Measurements from ENCODE around the gene SUPT16H. TPM values are rescaled to one million over a fixed set of nuclear protein-coding genes. Genes with fewer than 3 reads are reported as not detected.

The SUPT16H gene
- total RNA-seq, 1 donor from 2014 or later: 198 TPM

DNA sequence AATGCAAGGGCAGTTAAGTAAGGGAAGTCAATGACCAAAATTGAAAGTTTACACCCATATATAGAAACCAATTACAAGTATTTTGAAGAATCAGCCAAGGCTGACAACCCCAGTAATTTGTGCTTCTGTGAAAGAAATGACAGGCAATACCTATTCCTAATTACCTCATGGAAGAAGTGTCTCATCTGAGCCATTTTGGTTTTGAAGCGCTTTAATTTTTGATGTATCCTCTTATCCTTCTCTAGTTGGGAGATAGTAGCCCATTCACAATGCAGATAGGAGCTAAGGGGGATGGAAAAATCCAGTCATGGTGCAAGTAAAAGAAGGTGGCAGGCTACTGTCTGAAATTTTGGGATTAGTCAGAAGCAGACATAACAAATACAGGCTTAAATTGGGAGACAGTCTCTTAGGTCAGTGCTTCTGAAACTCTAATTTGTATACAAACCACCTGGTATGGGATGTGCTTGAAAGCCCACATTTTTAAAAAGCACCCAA, 30.4 kb upstream of the SUPT16H start:
- H3K36me3 ChIP-seq: peaks cover 30% of the 10 kb centered on the region

DNA sequence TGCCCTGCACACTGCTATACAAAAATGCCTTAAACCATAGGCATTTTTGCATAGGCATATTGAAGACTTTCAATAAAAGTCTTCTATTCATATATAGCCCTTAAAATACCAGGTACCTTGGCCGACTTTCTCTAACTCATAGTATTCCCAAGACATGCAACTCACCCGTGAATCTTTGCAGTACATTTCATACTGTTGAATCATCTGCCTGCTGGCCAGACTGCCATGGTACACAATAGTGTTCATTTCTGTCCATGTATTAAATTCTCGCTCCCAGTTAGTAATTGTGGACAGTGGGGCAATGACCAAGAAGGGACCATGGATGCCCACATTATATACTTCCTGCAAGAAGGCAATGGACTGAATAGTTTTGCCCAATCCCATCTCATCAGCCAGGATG, 24.3 kb upstream of the SUPT16H start:
- peaks cover 11% of the 10 kb centered on the region for H3F3A ChIP-seq (ENCODE audit: low read depth)

More for the DNA sequence above, 30.4 kb upstream of the SUPT16H start:
- no peaks in the 10 kb centered on the region for H3K27me3 ChIP-seq
- H3K4me1 ChIP-seq: no peaks in the 10 kb centered on the region
- TF ChIP-seq EZH2 (IDR thresholded peaks at IDR 0.05) (no peak), EZH2phosphoT487 (IDR thresholded peaks at IDR 0.05) (no peak)
- TF ChIP-seq, protein P1, sequence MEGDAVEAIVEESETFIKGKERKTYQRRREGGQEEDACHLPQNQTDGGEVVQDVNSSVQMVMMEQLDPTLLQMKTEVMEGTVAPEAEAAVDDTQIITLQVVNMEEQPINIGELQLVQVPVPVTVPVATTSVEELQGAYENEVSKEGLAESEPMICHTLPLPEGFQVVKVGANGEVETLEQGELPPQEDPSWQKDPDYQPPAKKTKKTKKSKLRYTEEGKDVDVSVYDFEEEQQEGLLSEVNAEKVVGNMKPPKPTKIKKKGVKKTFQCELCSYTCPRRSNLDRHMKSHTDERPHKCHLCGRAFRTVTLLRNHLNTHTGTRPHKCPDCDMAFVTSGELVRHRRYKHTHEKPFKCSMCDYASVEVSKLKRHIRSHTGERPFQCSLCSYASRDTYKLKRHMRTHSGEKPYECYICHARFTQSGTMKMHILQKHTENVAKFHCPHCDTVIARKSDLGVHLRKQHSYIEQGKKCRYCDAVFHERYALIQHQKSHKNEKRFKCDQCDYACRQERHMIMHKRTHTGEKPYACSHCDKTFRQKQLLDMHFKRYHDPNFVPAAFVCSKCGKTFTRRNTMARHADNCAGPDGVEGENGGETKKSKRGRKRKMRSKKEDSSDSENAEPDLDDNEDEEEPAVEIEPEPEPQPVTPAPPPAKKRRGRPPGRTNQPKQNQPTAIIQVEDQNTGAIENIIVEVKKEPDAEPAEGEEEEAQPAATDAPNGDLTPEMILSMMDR (IDR thresholded peaks at IDR 0.05): no peak
- H3K9me3 ChIP-seq (ENCODE audit: low read depth): no peaks in the 10 kb centered on the region
- DNase-seq (ENCODE audit: low spot score): no peak
- H3K27me3 Mint-ChIP-seq (ENCODE audit: insufficient read depth, low read depth): peaks cover 1% of the 10 kb centered on the region
- H3K9me3 Mint-ChIP-seq: no peaks in the 10 kb centered on the region
- no peak overlapping the region for H3K9ac ChIP-seq
- H3K4me3 ChIP-seq: no peak overlapping the region
- no peaks in the 10 kb centered on the region for H4K20me1 ChIP-seq (ENCODE audit: low read depth)
- no peak overlapping the region for H3K4me2 ChIP-seq
- no peak overlapping the region for H3K4me3 Mint-ChIP-seq
- H3K36me3 Mint-ChIP-seq: peaks cover 42% of the 10 kb centered on the region
- no peaks in the 10 kb centered on the region for H3K79me2 ChIP-seq (ENCODE audit: low read depth)
- H3K4me1 Mint-ChIP-seq: no peaks in the 10 kb centered on the region
- peaks cover 11% of the 10 kb centered on the region for H3F3A ChIP-seq (ENCODE audit: low read depth)
- no peak overlapping the region for H2AFZ ChIP-seq (replicated peaks)
- H3K27ac ChIP-seq: no peak overlapping the region
- H3K27ac Mint-ChIP-seq: no peak overlapping the region

DNA sequence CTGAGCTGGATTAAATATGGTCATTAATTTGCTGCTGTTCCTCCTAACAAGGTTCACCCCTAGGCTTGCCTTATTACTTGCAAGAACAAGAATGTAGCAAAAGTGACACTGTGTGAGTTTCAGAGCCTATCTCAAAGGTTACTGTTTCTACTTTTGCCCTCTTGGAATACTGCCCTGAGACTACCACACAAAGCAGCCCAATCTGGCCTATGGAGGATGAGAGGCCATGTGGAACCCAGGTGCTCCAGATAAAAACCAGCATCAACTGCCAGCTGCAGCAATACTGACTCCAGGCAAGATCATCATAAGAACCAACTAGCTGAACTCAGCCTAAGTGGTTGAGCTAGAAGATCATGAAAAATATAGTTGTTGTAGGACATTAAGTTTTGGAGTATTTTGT, 22.4 kb upstream of the SUPT16H start:
- H3K36me3 Mint-ChIP-seq: peaks cover 43% of the 10 kb centered on the region
- DNase-seq (ENCODE audit: low spot score): no peak
- no peak overlapping the region for H3K4me3 Mint-ChIP-seq

More for the DNA sequence above, 24.3 kb upstream of the SUPT16H start:
- Histone ChIP-seq H3K79me2 (ENCODE audit: low read depth) (no peaks in the 10 kb centered on the region), H4K20me1 (ENCODE audit: low read depth) (no peaks in the 10 kb centered on the region), H2AFZ (replicated peaks) (no peak overlapping the region), H3K9ac (no peak overlapping the region), H3K4me2 (no peak overlapping the region), H3K4me1 (no peaks in the 10 kb centered on the region), H3K27ac (no peak overlapping the region), H3K9me3 (ENCODE audit: low read depth) (no peaks in the 10 kb centered on the region), H3K36me3 (peaks cover 43% of the 10 kb centered on the region), H3K4me3 (no peak overlapping the region), H3K27me3 (no peaks in the 10 kb centered on the region)
- Mint-ChIP-seq H3K36me3 (peaks cover 41% of the 10 kb centered on the region), H3K9me3 (no peaks in the 10 kb centered on the region), H3K4me1 (no peaks in the 10 kb centered on the region), H3K27me3 (ENCODE audit: insufficient read depth, low read depth) (no peaks in the 10 kb centered on the region), H3K4me3 (no peak overlapping the region), H3K27ac (no peak overlapping the region)
- TF ChIP-seq, protein P1 (IDR thresholded peaks at IDR 0.05): no peak
- TF ChIP-seq EZH2 (IDR thresholded peaks at IDR 0.05) (no peak), EZH2phosphoT487 (IDR thresholded peaks at IDR 0.05) (no peak)
- no peak for DNase-seq (ENCODE audit: low spot score)

DNA sequence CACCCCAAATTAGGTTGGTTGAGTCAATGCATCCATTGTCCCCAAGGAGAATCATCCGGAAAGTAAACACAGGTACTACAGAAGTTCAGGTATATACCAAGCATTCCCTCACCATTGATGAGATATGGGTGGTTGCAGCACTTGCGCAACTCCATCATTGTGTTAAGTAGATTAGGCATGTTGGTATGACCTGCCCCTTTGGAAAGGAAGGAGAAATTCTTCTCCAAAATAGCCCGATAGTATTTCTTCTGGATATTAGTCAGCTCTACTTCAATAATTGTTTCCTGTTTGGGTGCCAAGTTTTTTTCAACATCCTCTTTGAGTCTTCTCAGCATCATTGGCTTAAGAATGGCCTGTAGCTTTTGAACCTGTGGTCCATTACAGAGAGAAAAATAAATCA, 21.3 kb upstream of the SUPT16H start:
- Histone ChIP-seq H3K27ac (no peak overlapping the region), H3K4me3 (no peak overlapping the region), H3K9ac (no peak overlapping the region), H2AFZ (replicated peaks) (no peak overlapping the region), H3F3A (ENCODE audit: low read depth) (no peaks in the 10 kb centered on the region), H3K79me2 (ENCODE audit: low read depth) (no peaks in the 10 kb centered on the region), H3K9me3 (ENCODE audit: low read depth) (no peaks in the 10 kb centered on the region), H3K4me1 (no peaks in the 10 kb centered on the region), H3K4me2 (no peak overlapping the region), H3K27me3 (no peaks in the 10 kb centered on the region), H3K36me3 (peaks cover 55% of the 10 kb centered on the region), H4K20me1 (ENCODE audit: low read depth) (no peaks in the 10 kb centered on the region)
- H3K4me3 Mint-ChIP-seq: no peak overlapping the region
- no peak for TF ChIP-seq EZH2phosphoT487 (IDR thresholded peaks at IDR 0.05)
- TF ChIP-seq, protein P1 (IDR thresholded peaks at IDR 0.05): no peak
- no peak for TF ChIP-seq EZH2 (IDR thresholded peaks at IDR 0.05)
- no peaks in the 10 kb centered on the region for H3K27me3 Mint-ChIP-seq (ENCODE audit: insufficient read depth, low read depth)
- no peaks in the 10 kb centered on the region for H3K9me3 Mint-ChIP-seq
- no peak overlapping the region for H3K27ac Mint-ChIP-seq
- peaks cover 42% of the 10 kb centered on the region for H3K36me3 Mint-ChIP-seq
- no peak for DNase-seq (ENCODE audit: low spot score)
- H3K4me1 Mint-ChIP-seq: no peaks in the 10 kb centered on the region

More for the DNA sequence above, 22.4 kb upstream of the SUPT16H start:
- Mint-ChIP-seq H3K27me3 (ENCODE audit: insufficient read depth, low read depth) (no peaks in the 10 kb centered on the region), H3K4me1 (no peaks in the 10 kb centered on the region), H3K27ac (no peak overlapping the region), H3K9me3 (no peaks in the 10 kb centered on the region)
- Histone ChIP-seq H4K20me1 (ENCODE audit: low read depth) (no peaks in the 10 kb centered on the region), H3K4me3 (no peak overlapping the region), H3K9ac (no peak overlapping the region), H3K27ac (no peak overlapping the region), H3K4me2 (no peak overlapping the region), H3F3A (ENCODE audit: low read depth) (peaks cover 9% of the 10 kb centered on the region), H2AFZ (replicated peaks) (no peak overlapping the region), H3K36me3 (peaks cover 51% of the 10 kb centered on the region), H3K9me3 (ENCODE audit: low read depth) (no peaks in the 10 kb centered on the region), H3K4me1 (no peaks in the 10 kb centered on the region), H3K79me2 (ENCODE audit: low read depth) (no peaks in the 10 kb centered on the region), H3K27me3 (no peaks in the 10 kb centered on the region)
- TF ChIP-seq EZH2 (IDR thresholded peaks at IDR 0.05) (no peak), EZH2phosphoT487 (IDR thresholded peaks at IDR 0.05) (no peak)

All from neural progenitor cell (in vitro differentiated cells).